ENCODE results near the gene COQ7.

DNA sequence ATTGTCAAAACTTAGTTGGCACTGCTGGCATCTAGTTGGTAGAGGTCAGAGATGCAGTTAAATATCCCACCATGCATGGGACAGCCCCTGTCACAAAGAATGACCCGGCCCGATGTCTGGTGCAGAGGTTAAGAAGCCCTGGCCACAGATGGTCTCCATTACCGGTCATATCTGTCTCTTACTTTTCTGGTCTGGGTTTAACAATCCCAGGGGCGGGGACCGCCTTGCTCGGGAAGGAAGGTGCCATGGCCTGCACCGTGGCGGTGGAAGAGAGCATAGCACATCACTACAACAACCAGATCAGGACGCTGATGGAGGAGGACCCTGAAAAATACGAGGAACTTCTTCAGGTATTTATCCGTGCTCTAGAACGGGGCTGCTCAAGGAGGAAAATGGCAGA lies 8.1 kb downstream of the COQ7 start:
- TF ChIP-seq, protein P1, sequence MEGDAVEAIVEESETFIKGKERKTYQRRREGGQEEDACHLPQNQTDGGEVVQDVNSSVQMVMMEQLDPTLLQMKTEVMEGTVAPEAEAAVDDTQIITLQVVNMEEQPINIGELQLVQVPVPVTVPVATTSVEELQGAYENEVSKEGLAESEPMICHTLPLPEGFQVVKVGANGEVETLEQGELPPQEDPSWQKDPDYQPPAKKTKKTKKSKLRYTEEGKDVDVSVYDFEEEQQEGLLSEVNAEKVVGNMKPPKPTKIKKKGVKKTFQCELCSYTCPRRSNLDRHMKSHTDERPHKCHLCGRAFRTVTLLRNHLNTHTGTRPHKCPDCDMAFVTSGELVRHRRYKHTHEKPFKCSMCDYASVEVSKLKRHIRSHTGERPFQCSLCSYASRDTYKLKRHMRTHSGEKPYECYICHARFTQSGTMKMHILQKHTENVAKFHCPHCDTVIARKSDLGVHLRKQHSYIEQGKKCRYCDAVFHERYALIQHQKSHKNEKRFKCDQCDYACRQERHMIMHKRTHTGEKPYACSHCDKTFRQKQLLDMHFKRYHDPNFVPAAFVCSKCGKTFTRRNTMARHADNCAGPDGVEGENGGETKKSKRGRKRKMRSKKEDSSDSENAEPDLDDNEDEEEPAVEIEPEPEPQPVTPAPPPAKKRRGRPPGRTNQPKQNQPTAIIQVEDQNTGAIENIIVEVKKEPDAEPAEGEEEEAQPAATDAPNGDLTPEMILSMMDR (conservative IDR thresholded peaks at IDR 0.05; ENCODE audit: low read depth, low read length): no peak
- no peak for TF ChIP-seq EZH2 (IDR thresholded peaks at IDR 0.05; ENCODE audit: low read length, unreplicated experiment)
